ENCODE measurements around the gene VPS26B.

DNA sequence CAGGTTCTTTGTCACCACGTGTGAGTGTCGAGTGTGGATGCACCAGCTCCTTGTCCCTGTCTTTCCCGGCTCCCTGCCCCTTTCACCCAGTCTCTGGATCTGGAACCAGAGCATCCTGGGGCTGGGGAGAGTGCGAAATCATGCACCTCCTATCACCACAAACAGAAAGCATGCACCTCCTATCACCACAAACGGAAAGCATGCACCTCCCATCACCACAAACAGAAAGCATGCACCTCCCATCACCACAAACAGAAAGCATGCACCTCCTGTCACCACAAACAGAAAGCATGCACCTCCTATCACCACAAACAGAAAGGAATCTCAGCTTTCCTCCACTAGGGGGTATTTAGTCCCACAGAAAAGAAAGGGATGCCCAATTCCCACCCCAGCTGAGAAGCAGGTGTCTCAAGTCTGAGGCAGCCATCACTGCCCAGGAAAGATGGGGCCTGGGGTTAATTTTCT is 45.8 kb downstream of the VPS26B start:
- TF ChIP-seq FOXM1 (IDR thresholded peaks at IDR 0.05; ENCODE audit: low read depth), result no peak
- TF ChIP-seq FOXM1 (CRISPR knock-in tag; IDR thresholded peaks at IDR 0.05; ENCODE audit: low read depth), result no peak
- TF ChIP-seq JUND (IDR thresholded peaks at IDR 0.05; ENCODE audit: borderline replicate concordance, low read depth, low read length), result no peak
- TF ChIP-seq JUND (tag; IDR thresholded peaks at IDR 0.05; ENCODE audit: borderline replicate concordance, low read depth, low read length), result no peak
- no peak for TF ChIP-seq POLR2A (conservative IDR thresholded peaks at IDR 0.05)
- TF ChIP-seq, protein P1, sequence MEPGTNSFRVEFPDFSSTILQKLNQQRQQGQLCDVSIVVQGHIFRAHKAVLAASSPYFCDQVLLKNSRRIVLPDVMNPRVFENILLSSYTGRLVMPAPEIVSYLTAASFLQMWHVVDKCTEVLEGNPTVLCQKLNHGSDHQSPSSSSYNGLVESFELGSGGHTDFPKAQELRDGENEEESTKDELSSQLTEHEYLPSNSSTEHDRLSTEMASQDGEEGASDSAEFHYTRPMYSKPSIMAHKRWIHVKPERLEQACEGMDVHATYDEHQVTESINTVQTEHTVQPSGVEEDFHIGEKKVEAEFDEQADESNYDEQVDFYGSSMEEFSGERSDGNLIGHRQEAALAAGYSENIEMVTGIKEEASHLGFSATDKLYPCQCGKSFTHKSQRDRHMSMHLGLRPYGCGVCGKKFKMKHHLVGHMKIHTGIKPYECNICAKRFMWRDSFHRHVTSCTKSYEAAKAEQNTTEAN (CRISPR knock-in tag; IDR thresholded peaks at IDR 0.05), result no peak
- TF ChIP-seq, protein P2, sequence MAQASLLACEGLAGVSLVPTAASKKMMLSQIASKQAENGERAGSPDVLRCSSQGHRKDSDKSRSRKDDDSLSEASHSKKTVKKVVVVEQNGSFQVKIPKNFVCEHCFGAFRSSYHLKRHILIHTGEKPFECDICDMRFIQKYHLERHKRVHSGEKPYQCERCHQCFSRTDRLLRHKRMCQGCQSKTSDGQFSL (CRISPR knock-in tag; IDR thresholded peaks at IDR 0.05), result no peak
- TF ChIP-seq, protein P2 (tag; IDR thresholded peaks at IDR 0.05), result no peak

All from K562 (cell line).